Measurements from ENCODE around the gene ACKR2. TPM values are rescaled to one million over a fixed set of nuclear protein-coding genes. Genes with fewer than 3 reads are reported as not detected.

ACKR2 gene
- total RNA-seq, 1 donor, result under 0.01 TPM

DNA sequence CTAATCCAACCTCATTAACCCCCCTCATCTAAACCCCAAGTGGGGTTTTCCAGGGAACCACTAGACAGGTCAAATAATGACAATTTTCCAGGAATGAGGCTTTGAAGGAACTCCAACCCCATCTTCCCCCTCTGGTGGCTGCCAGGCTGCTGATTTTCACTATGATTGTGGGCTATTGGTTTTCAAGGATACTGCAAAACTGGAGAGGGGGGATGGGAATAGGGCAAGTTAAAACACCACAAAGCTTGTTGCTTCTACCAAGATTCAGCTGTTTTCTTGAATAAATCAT lies 86.3 kb downstream of the ACKR2 start:
- no peak overlapping the region for H3K4me3 ChIP-seq (ENCODE audit: low read depth, low read length)
- TF ChIP-seq, protein P1, sequence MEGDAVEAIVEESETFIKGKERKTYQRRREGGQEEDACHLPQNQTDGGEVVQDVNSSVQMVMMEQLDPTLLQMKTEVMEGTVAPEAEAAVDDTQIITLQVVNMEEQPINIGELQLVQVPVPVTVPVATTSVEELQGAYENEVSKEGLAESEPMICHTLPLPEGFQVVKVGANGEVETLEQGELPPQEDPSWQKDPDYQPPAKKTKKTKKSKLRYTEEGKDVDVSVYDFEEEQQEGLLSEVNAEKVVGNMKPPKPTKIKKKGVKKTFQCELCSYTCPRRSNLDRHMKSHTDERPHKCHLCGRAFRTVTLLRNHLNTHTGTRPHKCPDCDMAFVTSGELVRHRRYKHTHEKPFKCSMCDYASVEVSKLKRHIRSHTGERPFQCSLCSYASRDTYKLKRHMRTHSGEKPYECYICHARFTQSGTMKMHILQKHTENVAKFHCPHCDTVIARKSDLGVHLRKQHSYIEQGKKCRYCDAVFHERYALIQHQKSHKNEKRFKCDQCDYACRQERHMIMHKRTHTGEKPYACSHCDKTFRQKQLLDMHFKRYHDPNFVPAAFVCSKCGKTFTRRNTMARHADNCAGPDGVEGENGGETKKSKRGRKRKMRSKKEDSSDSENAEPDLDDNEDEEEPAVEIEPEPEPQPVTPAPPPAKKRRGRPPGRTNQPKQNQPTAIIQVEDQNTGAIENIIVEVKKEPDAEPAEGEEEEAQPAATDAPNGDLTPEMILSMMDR (IDR thresholded peaks at IDR 0.05; ENCODE audit: insufficient read depth, low read depth, low read length), result no peak
- DNase-seq (ENCODE audit: low read depth), result no peak

- TF ChIP-seq, protein P1 (IDR thresholded peaks at IDR 0.05; ENCODE audit: insufficient read depth, low read depth, low read length), result no peak
- no peak for DNase-seq (ENCODE audit: low read depth)
- H3K4me3 ChIP-seq (ENCODE audit: low read depth, low read length), result no peak overlapping the region
Observed at GRCh38 chr3:42898896-42899675, 89.8 kb downstream of the ACKR2 start.

DNA sequence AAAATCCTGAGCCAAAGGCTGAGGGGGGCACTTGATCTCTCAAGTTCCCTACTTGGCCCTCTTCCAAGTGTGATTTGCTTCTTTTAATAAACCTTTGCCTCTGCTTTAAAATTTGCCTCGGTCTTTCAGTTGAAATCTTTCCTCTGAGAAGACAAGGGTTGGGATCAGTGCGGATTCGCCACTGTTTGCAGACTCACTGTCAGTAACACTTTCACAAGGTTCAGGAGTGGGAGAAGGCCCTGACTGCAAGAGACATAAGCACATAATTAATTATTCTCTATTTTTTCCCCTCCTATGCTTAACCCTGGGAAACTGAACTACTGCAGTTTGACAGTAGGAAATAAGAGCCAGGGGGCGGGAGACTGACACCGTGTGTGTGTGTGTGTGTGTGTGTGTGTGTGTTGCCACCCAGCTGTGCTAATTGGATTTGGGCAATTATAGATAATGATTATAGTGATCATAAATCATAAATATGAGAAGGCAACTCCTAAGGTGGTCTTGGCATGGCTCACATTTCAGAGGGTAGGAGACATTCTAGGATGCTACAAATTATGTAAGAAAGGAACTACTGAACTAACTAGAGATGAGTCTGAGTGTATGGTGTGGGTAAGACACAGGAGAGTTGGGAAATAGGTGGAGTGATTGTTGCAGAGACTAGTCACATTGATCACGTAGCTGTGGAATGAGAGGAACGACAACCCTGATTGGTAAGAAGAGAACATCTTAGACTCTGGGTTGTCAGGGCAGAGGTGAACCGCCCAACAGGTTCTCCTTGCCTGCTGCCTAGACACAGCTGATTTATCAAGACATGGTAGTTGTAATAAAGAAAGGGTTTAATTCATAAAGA lies 91.2 kb downstream of the ACKR2 start:
- TF ChIP-seq, protein P1 (IDR thresholded peaks at IDR 0.05; ENCODE audit: insufficient read depth, low read depth, low read length), result no peak
- no peak for DNase-seq (ENCODE audit: low read depth)
- no peak overlapping the region for H3K4me3 ChIP-seq (ENCODE audit: low read depth, low read length)

DNA sequence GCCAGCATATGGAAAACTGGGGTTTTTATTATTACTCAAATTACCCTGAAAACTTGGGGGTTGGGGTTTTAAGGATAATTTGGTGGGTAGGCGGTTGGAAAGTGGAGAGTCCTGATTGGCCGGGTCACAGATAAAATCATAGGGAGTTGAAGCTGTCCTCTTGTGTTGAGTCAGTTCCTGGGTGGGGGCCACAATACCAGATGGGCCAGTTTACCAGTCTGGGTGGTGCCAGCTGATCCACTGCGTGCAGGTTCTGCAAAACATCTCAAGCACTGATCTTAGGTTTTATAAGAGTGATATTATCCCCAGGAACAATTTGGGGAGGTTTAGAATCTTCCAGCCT lies 91.8 kb downstream of the ACKR2 start:
- TF ChIP-seq, protein P1 (IDR thresholded peaks at IDR 0.05; ENCODE audit: insufficient read depth, low read depth, low read length), result no peak
- H3K4me3 ChIP-seq (ENCODE audit: low read depth, low read length), result no peak overlapping the region
- no peak for DNase-seq (ENCODE audit: low read depth)

DNA sequence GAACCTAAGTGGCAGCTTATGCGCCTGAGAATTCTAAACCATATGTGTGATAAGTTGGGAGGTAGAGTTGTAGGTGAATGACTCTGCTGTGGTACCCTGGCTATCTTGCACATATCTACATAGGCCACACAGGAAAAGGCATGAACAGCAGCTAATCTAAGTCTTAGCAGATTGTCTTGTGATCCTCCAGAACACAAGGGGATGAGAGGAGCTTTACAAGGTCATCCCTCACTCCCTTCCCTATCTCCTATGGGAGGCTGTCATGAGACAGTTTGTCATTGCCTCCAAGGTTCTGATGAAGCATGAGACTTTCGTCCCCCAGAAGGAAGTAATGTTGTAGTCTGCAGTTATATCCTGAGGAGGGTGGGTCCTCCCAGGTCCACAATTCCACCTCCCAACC lies 93.0 kb downstream of the ACKR2 start:
- no peak for DNase-seq (ENCODE audit: low read depth)
- TF ChIP-seq, protein P1 (IDR thresholded peaks at IDR 0.05; ENCODE audit: insufficient read depth, low read depth, low read length), result no peak
- H3K4me3 ChIP-seq (ENCODE audit: low read depth, low read length), result no peak overlapping the region

DNA sequence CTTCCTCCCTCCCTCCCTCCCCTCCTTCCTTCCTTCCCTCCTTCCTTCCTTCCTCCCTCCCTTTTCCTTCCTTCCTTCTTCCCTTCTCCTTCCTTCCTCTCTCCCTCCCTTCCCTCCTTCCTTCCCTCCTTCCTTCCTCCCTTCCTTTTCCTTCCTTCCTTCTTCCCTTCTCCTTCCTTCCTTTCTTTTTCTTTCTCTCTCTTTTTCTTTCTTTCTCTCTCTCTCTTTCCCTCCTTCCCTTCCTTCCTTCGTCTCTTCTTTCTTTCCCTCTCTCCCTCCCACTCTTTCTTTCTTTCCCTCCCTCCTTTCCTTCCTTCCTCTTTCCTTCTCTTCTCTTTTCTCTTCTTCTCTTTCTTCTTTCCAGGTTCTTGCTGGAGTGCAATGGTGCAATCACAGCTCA lies 94.8 kb downstream of the ACKR2 start:
- TF ChIP-seq, protein P1 (IDR thresholded peaks at IDR 0.05; ENCODE audit: insufficient read depth, low read depth, low read length), result no peak
- DNase-seq (ENCODE audit: low read depth), result no peak
- H3K4me3 ChIP-seq (ENCODE audit: low read depth, low read length), result no peak overlapping the region
